PC-9 (cell line): ENCODE data around the gene NXF1. TPM values are rescaled to one million over a fixed set of nuclear protein-coding genes. Genes with fewer than 3 reads are reported as not detected.

ENCODE experiments used
- BruUV-seq: library from RNA; stranded (reverse); fragments of 400-500 nt; replicated peaks from 2 replicates; lab custom pipeline; 2021; lab: Mats Ljungman, UMichigan
- CTCF ChIA-PET: fragments of 300-600 bp; sonication (Branson Sonifier 250); formaldehyde crosslinking; loops from one replicate; lab custom pipeline; 2022; ENCODE audit warnings: antibody characterized with exemption; lab: Charles Lee
- POLR2A ChIA-PET: fragments of 300-600 bp; sonication (Branson Sonifier 250); formaldehyde crosslinking; loops from one replicate; lab custom pipeline; 2022; ENCODE audit warnings: antibody characterized with exemption; ENCODE audit not compliant: unreplicated experiment; lab: Charles Lee
- DNase-seq, 2 experiments: peaks; one replicate each; pipeline versions ENCODE4 v3.0.0 to v3.0.0-alpha.2; 2015 to 2022; ENCODE audit warnings: mixed read lengths in 1 of 2
- H2AFZ ChIP-seq: fragments of 200-600 bp; sonication (generic); 2 replicates; pipeline ENCODE4 v1.8.1; 2017; ENCODE audit warnings: antibody characterized with exemption
- H3F3A ChIP-seq: fragments of 200-600 bp; sonication (generic); 2 replicates; pipeline ENCODE4 v1.8.1; 2017; ENCODE audit warnings: antibody characterized with exemption, mild to moderate bottlenecking, low read depth; ENCODE audit not compliant: insufficient read depth
- H3K27ac ChIP-seq: fragments of 200-600 bp; sonication (generic); 2 replicates; pipeline ENCODE4 v1.6.1; 2016; ENCODE audit warnings: mixed run types
- H3K27me3 ChIP-seq: fragments of 200-600 bp; sonication (generic); 2 replicates; pipeline ENCODE4 v1.6.1; 2016; ENCODE audit warnings: low read depth, mixed run types; ENCODE audit not compliant: insufficient read depth
- H3K36me3 ChIP-seq: fragments of 200-600 bp; sonication (generic); 2 replicates; pipeline ENCODE4 v1.6.1; 2016; ENCODE audit warnings: low read depth, mixed run types
- H3K4me1 ChIP-seq: fragments of 200-600 bp; sonication (generic); replicated peaks from 2 replicates; pipeline ENCODE4 v1.6.1; 2016; ENCODE audit warnings: mixed run types; ENCODE audit not compliant: insufficient read depth
- H3K4me2 ChIP-seq: fragments of 200-600 bp; sonication (generic); 2 replicates; pipeline ENCODE4 v1.6.1; 2017; ENCODE audit warnings: mixed run types
- H3K4me3 ChIP-seq: fragments of 200-600 bp; sonication (generic); 2 replicates; pipeline ENCODE4 v1.6.1; 2016; ENCODE audit warnings: mixed run types
- H3K79me2 ChIP-seq: fragments of 200-600 bp; sonication (generic); 2 replicates; pipeline ENCODE4 v1.6.1; 2017; ENCODE audit warnings: low read depth, mixed run types
- H3K9me2 ChIP-seq: fragments of 200-600 bp; sonication (generic); 2 replicates; pipeline ENCODE4 v1.8.1; 2017; ENCODE audit warnings: mild to moderate bottlenecking; ENCODE audit not compliant: insufficient read depth
- H3K9me3 ChIP-seq: fragments of 200-600 bp; sonication (generic); 2 replicates; pipeline ENCODE4 v1.8.1; 2016; ENCODE audit warnings: low read depth; ENCODE audit not compliant: insufficient read depth
- H4K20me1 ChIP-seq: fragments of 200-600 bp; sonication (generic); 2 replicates; pipeline ENCODE4 v1.8.1; 2017; ENCODE audit not compliant: insufficient read depth
- CTCF ChIP-seq: fragments of 200-600 bp; sonication (generic); conservative IDR thresholded peaks from 2 replicates; pipeline ENCODE4 v1.6.1; 2017; ENCODE audit warnings: mixed run types, antibody characterized with exemption, mild to moderate bottlenecking, moderate library complexity
- EZH2 ChIP-seq: fragments of 200-600 bp; sonication (generic); IDR thresholded peaks from 2 replicates; pipeline ENCODE4 v1.8.0; 2017; ENCODE audit warnings: antibody characterized with exemption, low read depth
- intact Hi-C: fragments of 100-400 bp; cut with micrococcal nuclease; formaldehyde crosslinking; loops from one replicate; pipeline ENCODE4 v1.10.0; 2022; ENCODE audit not compliant: unreplicated experiment
- total RNA-seq: library from RNA; stranded (reverse); gene quantifications from 2 replicates; pipeline ENCODE4 v1.2.3, GENCODE V29; 2021

The NXF1 gene
- total RNA-seq, 1 experiment from 2014 or later: 56.1 TPM

DNA sequence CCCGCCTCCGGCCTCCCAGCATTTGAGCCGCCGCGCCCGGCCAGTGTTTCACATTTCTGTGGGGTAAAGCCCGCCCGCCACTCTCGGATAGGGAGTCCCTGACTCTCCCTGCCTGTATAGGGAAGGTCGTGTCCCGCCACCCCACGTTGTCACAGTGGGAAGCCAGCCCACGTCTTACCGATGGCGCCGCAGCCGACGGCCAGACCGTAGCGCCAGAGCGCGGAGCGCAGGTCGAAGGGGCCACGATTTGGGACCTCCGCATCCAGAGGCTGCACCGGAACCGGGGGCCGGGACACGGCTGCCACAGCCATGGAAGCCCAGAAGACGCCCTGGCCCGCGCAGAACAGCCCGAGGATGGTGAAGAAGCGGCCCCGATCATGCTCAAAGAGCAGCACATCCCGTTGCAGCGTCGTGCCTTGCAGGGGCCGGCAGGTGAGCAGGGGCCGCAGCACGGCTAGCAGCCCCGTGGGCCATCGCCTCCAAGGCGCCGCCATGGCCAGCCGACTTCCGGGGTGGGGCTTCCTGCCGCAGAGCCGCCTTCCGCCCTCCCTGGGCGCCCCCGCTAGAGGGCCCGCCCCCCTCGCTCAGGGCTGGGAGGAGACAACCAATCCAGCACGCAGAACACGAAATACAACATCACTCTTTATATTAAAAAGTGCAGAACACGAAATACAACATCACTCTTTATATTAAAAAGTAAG is 13.6 kb downstream of the NXF1 start, which contains the start of gene TMEM223:
Gene TMEM223 (minus strand): TSS at position 506 of the 701 bp plus-strand sequence. CDS start 12 bp downstream, at position 494.
- peaks cover 13% of the 10 kb centered on the region; the same call in 1 of the 2 replicates for H4K20me1 ChIP-seq
- CTCF ChIA-PET: interaction anchor here (0.7 kb wide), 1 partner anchor 187 kb away, joined by 3 read pairs; no protein-coding TSS in a partner anchor
- intact Hi-C loops: no loop called here
- no peaks in the 10 kb centered on the region for H3K9me3 ChIP-seq
- H3K4me1 ChIP-seq: peaks cover 28% of the 10 kb centered on the region
- H3K27me3 ChIP-seq: no peaks in the 10 kb centered on the region
- H3K79me2 ChIP-seq: peaks cover 43% of the 10 kb centered on the region
- POLR2A ChIA-PET: interaction anchor here (0.6 to 0.7 kb wide), 4 partner anchors 41 to 231 kb away, joined by 3 to 15 read pairs (median 8); no protein-coding TSS in a partner anchor
- H3K4me2 ChIP-seq: peak within 1 kb of the TSS; percentile 92
- TF ChIP-seq CTCF: no peak; the same call in 1 of the 2 replicates
- TF ChIP-seq EZH2: no peak
- BruUV-seq: no TSS peak
- peak within 1 kb of the TSS; percentile 93 for H3K4me3 ChIP-seq
- peak within 1 kb of the TSS; percentile 33 for H3K27ac ChIP-seq
- DNase-seq: peak; percentile 72 to 92
- peaks cover 74% of the 10 kb centered on the region for H3F3A ChIP-seq
- peak within 1 kb of the TSS; percentile 86 for H2AFZ ChIP-seq
- no peaks in the 10 kb centered on the region for H3K9me2 ChIP-seq
- peaks cover 27% of the 10 kb centered on the region for H3K36me3 ChIP-seq

DNA sequence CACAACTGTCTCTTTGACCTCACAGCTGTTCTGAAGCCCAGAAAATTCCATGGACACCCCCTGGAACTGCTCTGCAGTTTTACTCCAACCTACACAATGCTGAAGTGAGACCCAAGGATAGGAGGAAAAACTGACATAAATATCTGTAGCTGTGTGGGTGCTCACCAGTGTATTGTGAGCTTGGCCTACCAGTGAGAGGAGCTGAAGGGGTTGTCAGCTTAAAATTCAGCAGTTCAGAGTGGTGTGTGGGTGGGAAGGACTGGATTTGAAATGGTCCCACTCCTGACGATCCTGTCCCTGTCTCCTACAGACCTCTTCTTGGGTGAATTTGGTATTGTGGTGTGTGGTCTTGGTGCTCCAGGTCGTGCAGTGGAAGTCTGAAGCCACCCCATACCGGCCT is 15.7 kb downstream of the NXF1 start:
- Histone ChIP-seq H3K4me3 (no peak overlapping the region), H2AFZ (no peak overlapping the region), H3K4me2 (peak overlapping the region; percentile 80), H3K27me3 (no peaks in the 10 kb centered on the region), H3F3A (peaks cover 81% of the 10 kb centered on the region), H3K36me3 (peaks cover 27% of the 10 kb centered on the region), H3K4me1 (peaks cover 37% of the 10 kb centered on the region), H3K79me2 (peaks cover 49% of the 10 kb centered on the region), H3K9me3 (no peaks in the 10 kb centered on the region), H3K27ac (0 out of 2 replicates have a peak overlapping the region, but pooled peaks have one; percentile 1), H3K9me2 (no peaks in the 10 kb centered on the region), H4K20me1 (peaks cover 13% of the 10 kb centered on the region; the same call in 1 of the 2 replicates)
- intact Hi-C loops: loop anchor here (5.0 kb wide), 5 partner anchors 62 to 397 kb away; partner anchors contain the start of genes HNRNPUL2, SLC3A2, TTC9C and UBXN1
- POLR2A ChIA-PET: interaction anchor here (0.6 kb wide), 1 partner anchor 66 kb away, joined by 4 read pairs; no protein-coding TSS in a partner anchor
- CTCF ChIA-PET: interaction anchor here (0.6 kb wide), 1 partner anchor 126 kb away, joined by 3 read pairs; no protein-coding TSS in a partner anchor
- no TSS peak for BruUV-seq
- DNase-seq: peak in 1 of 2 experiments; percentile 9
- no peak for TF ChIP-seq CTCF
- TF ChIP-seq EZH2: no peak

DNA sequence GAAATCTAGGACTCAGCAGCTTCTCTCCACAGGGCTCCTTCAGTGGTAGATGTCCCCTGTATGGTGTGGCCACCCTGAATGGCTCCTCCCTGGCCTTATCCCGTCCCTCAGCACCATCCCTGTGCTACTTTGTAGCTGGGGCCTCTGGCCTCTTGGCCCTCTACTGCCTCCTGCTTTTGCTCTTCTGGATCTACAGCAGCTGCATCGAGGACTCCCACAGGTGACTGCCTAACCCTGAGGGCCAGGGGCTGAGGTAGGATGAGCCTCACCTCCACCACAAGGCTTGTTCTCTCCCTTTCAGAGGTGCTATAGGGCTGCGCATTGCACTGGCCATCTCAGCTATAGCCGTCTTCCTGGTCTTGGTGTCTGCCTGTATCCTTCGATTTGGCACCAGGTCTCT is 16.2 kb downstream of the NXF1 start:
- Histone ChIP-seq H3K27me3 (no peaks in the 10 kb centered on the region), H3K36me3 (peaks cover 21% of the 10 kb centered on the region), H3K9me2 (no peaks in the 10 kb centered on the region), H3K9me3 (no peaks in the 10 kb centered on the region), H2AFZ (no peak overlapping the region), H3F3A (peaks cover 79% of the 10 kb centered on the region), H3K79me2 (peaks cover 49% of the 10 kb centered on the region), H4K20me1 (peaks cover 13% of the 10 kb centered on the region; the same call in 1 of the 2 replicates), H3K4me1 (peaks cover 37% of the 10 kb centered on the region), H3K4me3 (peak overlapping the region; percentile 60; the same call in 1 of the 2 replicates), H3K27ac (no peak overlapping the region), H3K4me2 (peak overlapping the region; percentile 80)
- BruUV-seq: no TSS peak
- no peak for DNase-seq
- ChIA-PET CTCF (interaction anchor here (0.6 to 0.8 kb wide), 2 partner anchors 35 to 125 kb away, joined by 3 read pairs; partner anchors contain the start of gene ZBTB3), POLR2A (interaction anchor here (0.5 to 0.7 kb wide), 2 partner anchors 52 to 92 kb away, joined by 3 to 4 read pairs; no protein-coding TSS in a partner anchor)
- intact Hi-C loops: loop anchor here (5.0 kb wide), 5 partner anchors 62 to 397 kb away; partner anchors contain the start of genes HNRNPUL2, SLC3A2, TTC9C and UBXN1
- TF ChIP-seq EZH2 (no peak), CTCF (no peak)
